ENCODE measurements around the gene MRPS11.

- TF ChIP-seq POLR2AphosphoS5 (IDR thresholded peaks at IDR 0.05; ENCODE audit: borderline replicate concordance, low read depth, low read length) (no peak), FOXP2 (optimal IDR thresholded peaks at IDR 0.05; ENCODE audit: control extremely low read depth, extremely low read length, insufficient read depth) (no peak)
These were observed 13.3 kb upstream of the MRPS11 start for GRCh38 chr15:88454236-88454635.
